AG09309 (cell line): Measurements from ENCODE around the gene CMTM4.

Source experiments
- DNase-seq: peaks from one replicate; pipeline ENCODE4 v3.0.0-alpha.2; 2010; ENCODE audit warnings: low read depth
- H3K4me3 ChIP-seq: 2 replicates; pipeline ENCODE4 v1.5.1; 2011; ENCODE audit warnings: mild to moderate bottlenecking, low read depth, low read length, moderate library complexity; ENCODE audit not compliant: control insufficient read depth
- TF ChIP-seq, protein P1 (sequence below): IDR thresholded peaks from 2 replicates; pipeline ENCODE4 v1.5.1; 2011; ENCODE audit warnings: mild to moderate bottlenecking, low read depth, low read length, inconsistent platforms; ENCODE audit not compliant: insufficient read depth, control insufficient read depth; ENCODE audit errors: missing control alignments

The CMTM4 gene

DNA sequence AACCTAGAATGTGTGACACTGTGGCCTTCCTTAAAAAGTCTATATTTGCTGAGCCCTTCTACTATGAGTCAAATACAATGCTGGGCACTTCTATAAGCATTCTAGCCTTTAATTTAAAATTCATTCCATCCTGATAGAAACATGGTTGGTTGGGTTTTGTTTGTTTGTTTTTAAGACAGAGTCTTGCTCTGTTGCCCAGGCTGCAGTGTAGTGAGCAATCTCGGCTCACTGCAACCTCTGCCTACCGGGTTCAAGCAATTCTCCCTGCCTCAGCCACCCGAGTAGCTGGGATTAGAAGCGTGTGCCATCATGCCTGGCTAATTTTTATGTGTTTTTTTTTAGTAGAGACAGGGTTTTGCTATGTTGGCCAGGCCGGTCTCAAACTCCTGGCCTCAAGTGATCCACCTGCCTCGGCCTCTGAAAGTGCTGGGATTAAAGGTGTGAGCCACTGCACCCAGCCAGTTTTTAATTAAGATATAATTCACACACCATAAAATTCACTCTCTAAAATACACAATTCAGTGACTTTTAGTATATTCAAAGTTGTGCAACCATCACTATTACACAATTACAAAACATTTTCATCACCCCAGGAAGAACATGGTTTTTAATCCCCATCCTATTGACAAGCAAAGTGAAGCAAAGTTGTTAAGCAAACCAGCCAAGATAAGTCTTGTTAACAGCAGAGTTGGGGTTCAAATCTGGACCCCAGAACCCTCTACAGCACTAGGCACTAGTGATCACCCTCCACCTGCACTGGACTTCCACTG is 42.8 kb downstream of the CMTM4 start:
- no peak overlapping the region for H3K4me3 ChIP-seq
- TF ChIP-seq, protein P1, sequence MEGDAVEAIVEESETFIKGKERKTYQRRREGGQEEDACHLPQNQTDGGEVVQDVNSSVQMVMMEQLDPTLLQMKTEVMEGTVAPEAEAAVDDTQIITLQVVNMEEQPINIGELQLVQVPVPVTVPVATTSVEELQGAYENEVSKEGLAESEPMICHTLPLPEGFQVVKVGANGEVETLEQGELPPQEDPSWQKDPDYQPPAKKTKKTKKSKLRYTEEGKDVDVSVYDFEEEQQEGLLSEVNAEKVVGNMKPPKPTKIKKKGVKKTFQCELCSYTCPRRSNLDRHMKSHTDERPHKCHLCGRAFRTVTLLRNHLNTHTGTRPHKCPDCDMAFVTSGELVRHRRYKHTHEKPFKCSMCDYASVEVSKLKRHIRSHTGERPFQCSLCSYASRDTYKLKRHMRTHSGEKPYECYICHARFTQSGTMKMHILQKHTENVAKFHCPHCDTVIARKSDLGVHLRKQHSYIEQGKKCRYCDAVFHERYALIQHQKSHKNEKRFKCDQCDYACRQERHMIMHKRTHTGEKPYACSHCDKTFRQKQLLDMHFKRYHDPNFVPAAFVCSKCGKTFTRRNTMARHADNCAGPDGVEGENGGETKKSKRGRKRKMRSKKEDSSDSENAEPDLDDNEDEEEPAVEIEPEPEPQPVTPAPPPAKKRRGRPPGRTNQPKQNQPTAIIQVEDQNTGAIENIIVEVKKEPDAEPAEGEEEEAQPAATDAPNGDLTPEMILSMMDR, result no peak
- DNase-seq, result no peak

DNA sequence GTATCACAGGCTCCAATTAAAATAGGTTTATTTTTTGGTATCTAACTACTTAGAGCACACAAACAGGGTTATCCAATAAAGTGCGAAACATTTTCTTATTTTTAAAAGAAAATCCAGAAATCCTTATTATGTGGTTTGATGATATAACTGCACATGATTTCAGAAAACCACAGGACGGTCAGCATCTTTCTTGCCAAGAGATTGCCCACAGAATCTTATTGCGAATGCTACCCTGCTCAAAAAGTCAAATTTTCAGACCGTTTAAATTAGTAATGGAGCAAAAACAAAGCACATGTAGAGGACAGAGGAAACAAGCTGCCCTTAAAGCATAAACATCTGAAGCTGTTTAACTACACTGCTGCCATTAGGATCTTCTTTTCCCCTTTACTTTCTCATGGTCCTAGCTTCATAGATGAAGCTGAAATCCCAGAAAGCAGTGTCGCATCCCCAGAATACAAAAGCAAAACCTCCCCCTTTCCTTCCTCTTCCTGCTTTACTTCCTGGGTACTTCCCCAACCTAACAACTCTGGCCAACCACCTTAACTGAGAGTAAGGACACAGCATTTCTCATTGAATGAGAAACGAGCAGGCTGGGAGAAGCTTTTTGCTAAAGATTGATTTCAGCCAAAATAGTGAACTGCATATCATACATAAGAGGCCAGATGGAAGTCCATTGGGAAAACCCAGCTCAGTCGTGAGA is 43.7 kb downstream of the CMTM4 start:
- no peak overlapping the region for H3K4me3 ChIP-seq
- peak; percentile 37 for DNase-seq
- TF ChIP-seq, protein P1, result no peak

- DNase-seq, result no peak
- no peak overlapping the region for H3K4me3 ChIP-seq
- TF ChIP-seq, protein P1, result no peak
Measured at GRCh38 chr16:66651965-66652364, 44.6 kb downstream of the CMTM4 start.

DNA sequence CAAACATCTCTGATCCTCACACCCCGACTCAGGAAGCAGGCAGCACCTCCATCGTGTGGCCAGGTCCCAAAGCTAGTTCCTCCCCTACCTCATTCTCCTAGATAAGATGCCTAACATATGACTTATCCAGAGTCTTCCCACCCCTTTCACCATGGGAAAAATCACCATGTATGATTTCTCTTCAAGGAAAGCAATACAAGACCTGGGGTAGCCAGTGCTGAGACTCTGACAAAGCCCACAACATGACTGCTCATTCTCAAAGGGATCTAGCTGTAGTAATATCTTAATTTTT is 45.1 kb downstream of the CMTM4 start:
- TF ChIP-seq, protein P1, result no peak
- no peak for DNase-seq
- H3K4me3 ChIP-seq, result no peak overlapping the region

- no peak for DNase-seq
- H3K4me3 ChIP-seq, result no peak overlapping the region
- TF ChIP-seq, protein P1, result peak; percentile 94
Measured at GRCh38 chr16:66650707-66651473, 45.7 kb downstream of the CMTM4 start.

GRCh38 chr16:66649636-66650205 is 46.8 kb downstream of the CMTM4 start:
- H3K4me3 ChIP-seq, result no peak overlapping the region
- no peak for DNase-seq
- TF ChIP-seq, protein P1, result no peak
